Esophagus muscularis mucosa (tissue), 4 donors: ENCODE measurements around the gene ABCC4.

Source experiments
- EP300 ChIP-seq: sonication (generic); formaldehyde crosslinking; IDR thresholded peaks from one replicate; pipeline ENCODE4 v1.6.1; 2017; ENCODE audit warnings: antibody characterized with exemption
- POLR2A ChIP-seq: fragments of 450-650 bp; IDR thresholded peaks from one replicate; pipeline ENCODE4 v1.6.1; 2017; ENCODE audit warnings: antibody characterized with exemption, moderate library complexity, mild to moderate bottlenecking, low read depth
- TF ChIP-seq, protein P1 (sequence below), 3 experiments: fragments of 200-600 bp in 2 of 3; fragments of 450-650 bp in 1 of 3; sonication (generic) in 2 of 3; IDR thresholded peaks; one replicate each; pipeline ENCODE4 v1.5.1; 2017 to 2019; ENCODE audit warnings: antibody characterized with exemption in 3 of 3, mild to moderate bottlenecking in 2 of 3, moderate library complexity in 1 of 3

DNA sequence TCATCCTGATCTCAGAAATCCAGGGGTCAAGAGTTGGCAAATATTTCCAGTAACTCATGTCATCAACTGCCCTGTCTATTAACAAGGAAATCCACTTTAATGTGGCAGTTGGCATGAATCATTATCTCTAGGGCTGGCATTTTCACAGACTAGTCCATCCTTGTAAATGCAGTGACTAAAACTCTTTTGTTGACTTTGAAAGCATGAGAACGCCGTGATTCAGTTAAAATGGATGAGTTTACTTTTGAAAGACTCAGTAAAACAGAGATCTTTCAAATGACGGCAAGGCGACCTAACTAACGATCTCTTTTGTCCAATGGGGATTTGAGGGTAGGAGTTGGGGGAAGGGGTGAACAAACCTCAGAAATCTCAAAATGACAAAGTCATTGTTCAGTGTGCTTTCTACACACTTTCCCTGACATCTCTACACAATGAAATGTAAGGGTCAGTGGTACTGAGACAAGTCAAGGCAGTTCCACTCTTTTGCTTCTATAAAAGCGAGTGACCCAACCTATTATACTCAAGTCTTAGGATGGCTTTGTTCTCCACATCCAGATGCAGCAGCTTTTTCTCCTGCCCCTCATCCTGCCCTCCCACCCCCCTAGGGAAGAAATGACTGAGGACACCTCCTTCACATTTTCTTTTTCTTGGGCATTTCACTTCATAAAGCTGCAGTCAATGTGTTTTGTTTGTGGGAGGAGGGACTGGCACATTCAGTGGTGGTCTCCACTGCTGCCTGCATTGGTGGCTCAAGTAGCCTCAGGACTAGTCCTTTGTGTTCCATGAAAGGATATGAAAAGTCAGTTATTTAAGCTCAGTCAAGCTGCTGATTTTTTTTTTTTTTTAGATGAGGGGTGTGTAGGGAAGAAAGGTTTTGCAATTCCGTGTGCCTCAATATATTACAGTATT, 200.5 kb downstream of the ABCC4 start:
- TF ChIP-seq POLR2A (no peak), EP300 (no peak)
- TF ChIP-seq, protein P1, sequence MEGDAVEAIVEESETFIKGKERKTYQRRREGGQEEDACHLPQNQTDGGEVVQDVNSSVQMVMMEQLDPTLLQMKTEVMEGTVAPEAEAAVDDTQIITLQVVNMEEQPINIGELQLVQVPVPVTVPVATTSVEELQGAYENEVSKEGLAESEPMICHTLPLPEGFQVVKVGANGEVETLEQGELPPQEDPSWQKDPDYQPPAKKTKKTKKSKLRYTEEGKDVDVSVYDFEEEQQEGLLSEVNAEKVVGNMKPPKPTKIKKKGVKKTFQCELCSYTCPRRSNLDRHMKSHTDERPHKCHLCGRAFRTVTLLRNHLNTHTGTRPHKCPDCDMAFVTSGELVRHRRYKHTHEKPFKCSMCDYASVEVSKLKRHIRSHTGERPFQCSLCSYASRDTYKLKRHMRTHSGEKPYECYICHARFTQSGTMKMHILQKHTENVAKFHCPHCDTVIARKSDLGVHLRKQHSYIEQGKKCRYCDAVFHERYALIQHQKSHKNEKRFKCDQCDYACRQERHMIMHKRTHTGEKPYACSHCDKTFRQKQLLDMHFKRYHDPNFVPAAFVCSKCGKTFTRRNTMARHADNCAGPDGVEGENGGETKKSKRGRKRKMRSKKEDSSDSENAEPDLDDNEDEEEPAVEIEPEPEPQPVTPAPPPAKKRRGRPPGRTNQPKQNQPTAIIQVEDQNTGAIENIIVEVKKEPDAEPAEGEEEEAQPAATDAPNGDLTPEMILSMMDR (IDR thresholded peaks at IDR 0.05), result no peak
